ENCODE measurements around the gene TRUB1.

- TF ChIP-seq ELF4 (IDR thresholded peaks at IDR 0.05), result no peak
- no peak for TF ChIP-seq SP1 (IDR thresholded peaks at IDR 0.05)
- TF ChIP-seq ARNT (IDR thresholded peaks at IDR 0.05), result no peak
- TF ChIP-seq BHLHE40 (IDR thresholded peaks at IDR 0.05; ENCODE audit: borderline replicate concordance), result no peak
- no peak for TF ChIP-seq FOXA1 (IDR thresholded peaks at IDR 0.05)
- TF ChIP-seq TARDBP (IDR thresholded peaks at IDR 0.05), result no peak
Observed at GRCh38 chr10:115004236-115004862, 66.4 kb downstream of the TRUB1 start.

All from HEK293T (cell line).